Head of caudate nucleus (tissue), 42 donors: ENCODE data around the gene HMCES.
"Not testable (repeated sequence)": the region's sequence is repeated elsewhere in the genome, so short reads cannot be mapped to it uniquely, and the experiment has no call there.

Experiments used
- DNase-seq, 42 donors: peaks; one replicate each; pipeline versions ENCODE4 v3.0.0 to v3.0.0-alpha.2; 2020 to 2021; ENCODE audit warnings: mixed read lengths in 7 of 42
- intact Hi-C: fragments of 100-400 bp; cut with DNase I; formaldehyde crosslinking; loops from one replicate; pipeline ENCODE4 v1.15.0; 2022

HMCES gene

DNA sequence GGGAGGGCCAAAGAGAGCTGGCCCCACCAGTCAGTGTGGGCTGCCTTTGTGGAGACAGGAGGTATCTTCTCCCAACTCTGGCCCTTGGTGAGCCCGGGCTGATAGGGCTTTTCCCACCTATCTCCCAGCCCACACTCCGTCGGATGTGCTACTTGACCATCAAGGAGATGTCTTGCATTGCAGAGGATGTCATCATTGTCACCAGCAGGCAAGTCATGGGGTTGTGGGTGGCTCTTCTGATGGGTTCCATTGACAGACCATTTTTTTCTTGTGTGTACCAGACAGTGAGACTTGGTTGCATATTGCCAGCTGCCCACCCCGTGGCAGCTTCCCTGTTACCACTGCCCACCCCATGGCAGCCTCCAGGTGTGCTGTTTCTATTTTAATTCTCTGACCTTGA lies 25.9 kb upstream of the HMCES start:
- intact Hi-C loops: no loop called here
- DNase-seq: no peak

DNA sequence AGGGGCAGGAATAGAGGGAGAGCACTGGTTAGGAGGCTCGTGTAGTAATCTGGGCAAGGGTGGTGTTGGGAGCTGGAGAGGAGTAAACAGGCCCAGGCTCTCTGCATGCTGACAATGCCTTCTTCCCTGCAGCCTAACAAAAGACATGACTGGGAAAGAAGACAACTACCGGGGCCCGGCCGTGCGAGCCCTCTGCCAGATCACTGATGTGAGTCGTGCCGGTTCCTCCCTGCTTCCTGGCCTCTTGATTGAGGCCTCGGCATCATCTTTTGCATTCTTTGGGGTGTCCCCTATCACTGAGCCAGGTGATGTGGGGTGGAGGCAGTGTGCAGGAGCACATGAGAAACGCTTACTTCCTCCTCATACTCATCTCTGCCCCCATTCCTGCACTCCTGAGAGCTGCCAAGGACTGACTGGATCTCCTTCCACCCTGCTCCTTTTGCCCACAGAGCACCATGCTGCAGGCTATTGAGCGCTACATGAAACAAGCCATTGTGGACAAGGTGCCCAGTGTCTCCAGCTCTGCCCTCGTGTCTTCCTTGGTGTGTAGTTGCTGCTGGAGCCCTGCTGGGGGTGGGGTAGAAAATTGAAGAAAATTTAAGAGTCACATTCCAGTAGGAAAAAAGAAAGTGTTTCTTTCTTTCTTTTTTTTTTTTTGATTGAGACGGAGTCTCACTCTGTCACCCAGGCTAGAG lies 24.0 kb upstream of the HMCES start:
- DNase-seq: no peak
- intact Hi-C loops: no loop called here

DNA sequence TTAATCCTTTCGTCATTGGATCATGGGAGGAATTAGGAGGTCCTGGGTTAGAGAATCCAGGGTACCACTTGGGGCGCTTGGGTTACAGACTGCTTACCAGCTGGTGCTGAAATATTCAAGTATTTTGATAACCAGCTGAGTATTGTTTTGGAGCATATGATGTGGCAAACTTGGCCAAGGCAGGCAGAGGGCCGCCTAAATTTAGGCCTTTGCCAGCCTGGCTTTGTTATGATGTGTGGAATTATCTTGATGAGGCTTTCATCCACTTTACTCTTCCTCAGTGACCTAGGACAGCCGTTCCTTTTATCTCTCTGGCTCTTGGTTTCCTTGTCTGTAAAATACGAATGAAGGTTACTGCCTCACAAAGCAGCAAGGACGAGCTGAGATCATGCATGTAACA lies 22.4 kb upstream of the HMCES start:
- no peak for DNase-seq
- intact Hi-C loops: no loop called here

DNA sequence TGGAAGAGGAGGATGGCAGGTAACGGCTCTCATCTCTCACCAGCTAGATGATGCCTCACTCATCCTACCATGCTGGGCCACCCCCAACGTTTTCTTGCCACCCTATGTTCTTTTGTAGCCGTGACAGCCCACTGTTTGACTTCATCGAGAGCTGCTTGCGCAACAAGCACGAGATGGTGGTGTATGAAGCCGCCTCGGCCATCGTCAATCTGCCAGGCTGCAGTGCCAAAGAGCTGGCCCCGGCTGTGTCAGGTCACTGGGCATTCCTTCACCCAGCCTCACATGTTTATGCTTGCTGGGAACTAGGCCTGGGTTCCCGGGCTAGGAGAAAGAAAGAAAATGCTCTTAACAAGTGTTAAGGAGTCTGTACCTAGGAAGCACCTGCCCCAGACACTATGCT lies 21.1 kb upstream of the HMCES start:
- DNase-seq: no peak
- intact Hi-C loops: no loop called here

DNA sequence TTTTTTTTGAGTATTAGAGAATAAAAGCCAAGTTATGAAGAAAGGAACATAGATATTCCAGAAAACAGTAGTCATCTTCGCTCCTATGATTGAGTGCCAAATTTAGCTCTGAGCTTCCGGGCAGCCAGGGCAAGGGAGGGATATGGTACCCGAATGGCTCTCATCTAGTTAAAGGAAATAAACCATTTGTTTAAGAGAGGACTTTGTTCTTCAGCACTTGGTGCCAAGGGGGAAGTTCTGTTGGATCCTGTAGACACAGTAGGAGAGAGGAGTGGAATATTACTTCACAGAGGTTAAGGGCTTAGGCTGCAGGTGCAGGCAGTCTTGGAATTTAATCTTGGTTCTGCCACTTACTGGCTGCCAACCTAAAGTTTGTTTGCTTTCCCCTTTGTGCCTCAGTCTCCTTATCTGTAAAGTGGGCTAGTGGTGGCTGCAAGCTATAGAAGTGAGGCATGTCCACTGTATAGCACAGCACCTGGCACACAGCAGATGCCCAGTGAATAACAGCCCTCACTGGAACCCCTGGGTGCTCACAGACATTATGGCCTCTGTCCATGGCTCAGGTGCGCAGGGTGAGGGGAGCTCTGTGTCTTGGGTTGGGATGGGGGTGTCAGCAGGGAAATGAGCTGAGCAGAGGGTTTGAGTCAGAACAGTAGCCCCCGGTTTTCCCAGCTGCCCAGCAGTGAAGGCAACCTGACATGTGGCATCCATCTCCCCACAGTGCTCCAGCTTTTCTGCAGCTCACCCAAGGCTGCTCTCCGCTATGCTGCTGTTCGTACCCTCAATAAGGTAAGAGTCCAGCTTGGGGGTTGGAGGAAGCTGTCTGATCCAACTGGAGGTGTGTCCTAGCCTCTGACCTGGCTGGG lies 18.8 kb upstream of the HMCES start:
- intact Hi-C loops: no loop called here
- DNase-seq: no peak

DNA sequence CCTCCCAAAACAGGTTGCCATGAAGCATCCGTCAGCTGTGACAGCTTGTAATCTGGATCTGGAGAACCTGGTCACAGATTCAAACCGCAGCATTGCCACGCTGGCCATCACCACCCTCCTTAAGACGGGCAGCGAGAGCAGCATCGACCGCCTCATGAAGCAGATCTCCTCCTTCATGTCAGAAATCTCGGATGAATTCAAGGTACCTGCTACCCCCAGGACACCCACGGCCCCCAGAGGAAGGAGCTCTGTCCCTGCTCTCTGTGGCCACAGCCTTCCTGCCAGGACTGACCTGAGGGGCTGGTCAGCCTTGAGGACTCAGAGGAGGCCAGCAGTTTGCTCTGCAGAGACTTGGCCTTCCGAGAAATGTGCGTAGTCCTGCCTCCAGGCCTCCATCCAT lies 18.1 kb upstream of the HMCES start:
- intact Hi-C loops: no loop called here
- DNase-seq: peak in 1 of 42 donors; percentile 11

DNA sequence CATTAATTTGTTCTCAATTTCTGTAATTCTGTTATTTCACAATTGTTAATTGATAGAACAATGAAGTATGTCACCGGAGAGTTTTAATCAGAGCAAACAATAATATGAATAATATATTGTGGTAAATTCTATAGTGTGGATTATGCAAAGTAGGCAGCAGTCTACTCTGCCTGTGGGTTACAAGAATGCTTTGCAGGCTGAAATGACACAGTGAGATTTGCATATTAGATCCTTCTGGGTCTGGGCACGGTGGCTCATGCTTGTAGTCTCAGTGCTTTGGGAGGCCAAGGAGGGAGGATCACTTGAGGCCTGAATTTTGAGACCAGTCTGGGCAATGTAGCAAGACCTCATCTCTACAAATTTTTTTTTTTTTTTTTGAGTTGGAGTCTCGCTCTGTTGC lies 16.8 kb upstream of the HMCES start:
- DNase-seq: no peak
- intact Hi-C loops: no loop called here

DNA sequence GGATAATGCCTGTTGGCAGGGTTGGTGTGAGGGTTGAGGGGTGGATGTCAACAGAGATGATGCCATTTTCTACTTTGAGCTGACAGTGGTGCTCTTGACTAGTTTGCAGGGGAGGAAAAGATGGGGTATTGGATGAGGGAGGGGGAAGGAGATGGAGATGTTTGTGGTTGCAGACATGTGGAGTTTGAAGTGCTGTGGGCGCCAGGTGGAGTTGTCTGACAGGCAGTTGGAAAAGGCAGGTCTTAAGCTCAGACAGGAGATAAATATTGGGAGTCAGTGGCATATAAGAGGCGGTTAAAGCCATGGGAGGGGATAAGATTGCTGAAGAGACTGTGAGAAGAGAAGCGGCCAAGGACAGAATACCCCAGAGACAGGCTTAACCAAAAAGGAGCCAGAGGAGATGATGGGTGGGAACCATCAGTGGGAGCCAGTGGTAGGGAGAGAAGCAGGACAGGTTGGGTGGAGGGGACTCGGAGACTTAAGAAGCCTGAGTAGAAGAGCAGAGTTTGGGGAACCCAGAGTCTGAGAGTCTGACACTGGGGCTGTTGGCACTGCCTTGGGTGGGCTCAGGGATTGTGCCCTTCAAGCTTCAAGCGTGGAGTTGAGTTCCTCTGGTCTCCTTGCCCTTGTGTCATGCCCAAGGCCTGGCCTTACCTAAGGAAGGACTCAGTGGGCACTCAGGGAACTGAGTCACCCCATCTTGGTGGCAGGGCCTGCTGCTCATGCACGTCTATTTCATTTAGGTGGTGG lies 15.3 kb upstream of the HMCES start:
- intact Hi-C loops: no loop called here
- peak in 12 of 42 donors; percentile 16 to 70 (median 34) for DNase-seq

DNA sequence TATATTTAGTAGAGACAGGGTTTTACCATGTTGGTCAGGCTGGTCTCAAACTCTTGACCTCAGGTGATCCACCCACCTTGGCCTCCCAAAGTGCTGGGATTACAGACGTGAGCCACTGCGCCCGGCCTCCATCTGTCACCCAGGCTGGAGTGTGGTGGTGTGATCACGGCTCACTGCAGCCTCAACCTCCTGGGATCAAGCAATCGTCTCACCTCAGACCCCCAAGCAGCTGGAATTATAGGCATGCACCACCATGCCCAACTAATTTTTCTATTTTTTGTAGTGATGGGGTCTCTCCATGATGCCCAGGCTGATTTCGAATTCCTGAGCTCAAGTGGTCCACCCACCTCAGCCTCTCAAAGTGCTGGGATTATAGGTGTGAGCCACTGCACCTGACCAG lies 13.7 kb upstream of the HMCES start:
- DNase-seq, intact Hi-C loops: not testable (repeated sequence)

DNA sequence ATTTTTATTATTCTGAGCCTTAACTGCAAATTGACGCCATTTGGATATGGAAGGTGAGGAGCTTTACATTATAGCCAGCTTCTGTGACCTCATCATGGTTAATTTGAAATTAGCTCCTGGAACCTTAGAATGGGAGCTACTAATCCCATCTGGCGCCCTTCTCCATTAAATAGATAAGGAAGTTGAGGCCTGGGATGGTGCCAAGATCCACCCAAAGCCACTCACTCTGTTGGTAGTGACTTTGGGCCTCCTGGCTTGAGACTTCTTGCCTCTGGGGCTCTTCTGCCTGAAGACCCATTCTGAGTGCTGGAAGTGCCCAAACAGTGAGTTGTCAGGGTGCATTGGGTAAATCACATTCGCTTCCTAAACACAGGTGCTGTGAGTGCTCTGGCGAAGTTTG lies 12.0 kb upstream of the HMCES start:
- intact Hi-C loops: no loop called here
- DNase-seq: no peak

DNA sequence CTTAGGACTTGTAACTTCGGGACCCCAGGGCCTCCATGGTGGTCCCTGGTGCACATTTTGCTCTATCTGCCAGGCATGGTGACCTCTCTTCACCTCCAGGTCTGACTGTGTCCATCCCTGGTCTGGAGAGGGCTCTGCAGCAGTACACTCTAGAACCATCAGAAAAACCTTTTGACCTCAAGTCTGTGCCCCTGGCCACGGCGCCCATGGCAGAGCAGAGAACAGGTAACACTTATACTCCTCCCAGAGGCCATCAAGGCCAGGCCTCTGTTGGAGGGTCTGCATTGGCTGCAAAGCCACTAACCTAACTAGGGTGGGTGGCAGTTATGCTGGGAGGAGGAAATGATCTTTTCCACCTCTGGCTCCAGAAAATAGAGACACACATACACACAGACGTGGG lies 10.3 kb upstream of the HMCES start:
- intact Hi-C loops: no loop called here
- peak in 1 of 42 donors; percentile 4 for DNase-seq

DNA sequence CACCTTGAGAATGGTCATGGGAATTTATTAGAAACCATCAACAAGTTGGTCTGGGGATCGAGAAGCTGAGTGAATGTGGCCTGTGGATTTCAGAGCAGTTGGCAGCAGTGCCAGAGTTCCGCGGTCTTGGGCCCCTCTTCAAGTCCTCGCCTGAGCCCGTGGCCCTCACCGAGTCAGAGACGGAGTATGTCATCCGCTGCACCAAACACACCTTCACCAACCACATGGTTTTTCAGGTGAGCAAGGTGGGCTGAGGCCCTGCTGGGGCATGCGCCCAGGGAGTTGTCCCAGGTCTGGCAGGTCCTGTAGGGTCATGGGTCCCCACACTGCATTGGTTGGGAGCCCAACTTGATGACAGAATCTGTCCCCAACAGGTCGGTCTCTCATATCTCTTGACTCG lies 7.0 kb upstream of the HMCES start:
- intact Hi-C loops: no loop called here
- peak in 1 of 42 donors; percentile 30 for DNase-seq

DNA sequence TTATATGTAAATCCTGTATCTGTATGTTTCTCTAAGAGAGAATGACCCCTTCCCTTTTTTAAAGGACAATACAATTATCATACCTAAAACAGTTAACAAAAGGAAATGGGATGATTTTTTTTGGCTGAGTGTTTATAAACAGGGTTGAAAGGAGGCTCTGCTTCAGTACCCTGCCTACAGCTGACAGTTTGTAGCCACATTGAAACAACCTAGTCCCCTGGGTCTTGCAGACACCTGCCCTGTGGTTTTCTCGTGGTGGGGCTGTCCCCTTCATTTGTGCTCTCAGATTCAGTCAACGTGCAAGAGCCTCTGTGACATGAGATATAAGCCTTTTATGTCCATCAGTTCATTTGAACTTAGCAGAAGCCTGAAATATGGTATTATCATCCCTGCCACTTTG lies 2.3 kb upstream of the HMCES start:
- intact Hi-C loops: loop anchor here (5.0 kb wide), 1 partner anchor 41 kb away; a partner anchor contains a TSS
- DNase-seq: peak in 1 of 42 donors; percentile 19

DNA sequence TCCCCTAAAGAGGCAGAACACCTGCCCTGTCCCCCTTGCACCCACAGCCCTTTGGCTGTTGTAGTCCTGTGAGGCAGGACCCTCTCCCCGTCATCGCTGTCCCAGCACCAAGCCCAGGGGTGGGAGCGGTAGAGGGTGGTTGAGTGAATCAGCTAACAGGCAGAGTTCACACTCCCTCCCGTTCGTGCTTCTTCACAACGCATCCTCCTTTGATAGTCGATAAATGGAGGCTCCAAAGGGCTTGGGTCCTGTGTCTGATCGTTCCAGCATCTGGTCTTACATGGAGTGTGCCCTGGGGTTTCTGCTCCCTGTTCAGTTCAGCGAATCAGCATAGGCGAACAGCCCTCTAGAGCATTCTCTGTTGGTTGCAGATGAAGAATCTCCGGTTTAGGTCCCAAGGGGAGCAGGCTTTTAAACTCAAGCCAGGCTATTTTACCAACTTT lies 820 bp upstream of the HMCES start:
- intact Hi-C loops: loop anchor here (5.0 kb wide), 1 partner anchor 39 kb away; a partner anchor contains a TSS
- peak in 7 of 42 donors; percentile 2 to 41 (median 8) for DNase-seq

DNA sequence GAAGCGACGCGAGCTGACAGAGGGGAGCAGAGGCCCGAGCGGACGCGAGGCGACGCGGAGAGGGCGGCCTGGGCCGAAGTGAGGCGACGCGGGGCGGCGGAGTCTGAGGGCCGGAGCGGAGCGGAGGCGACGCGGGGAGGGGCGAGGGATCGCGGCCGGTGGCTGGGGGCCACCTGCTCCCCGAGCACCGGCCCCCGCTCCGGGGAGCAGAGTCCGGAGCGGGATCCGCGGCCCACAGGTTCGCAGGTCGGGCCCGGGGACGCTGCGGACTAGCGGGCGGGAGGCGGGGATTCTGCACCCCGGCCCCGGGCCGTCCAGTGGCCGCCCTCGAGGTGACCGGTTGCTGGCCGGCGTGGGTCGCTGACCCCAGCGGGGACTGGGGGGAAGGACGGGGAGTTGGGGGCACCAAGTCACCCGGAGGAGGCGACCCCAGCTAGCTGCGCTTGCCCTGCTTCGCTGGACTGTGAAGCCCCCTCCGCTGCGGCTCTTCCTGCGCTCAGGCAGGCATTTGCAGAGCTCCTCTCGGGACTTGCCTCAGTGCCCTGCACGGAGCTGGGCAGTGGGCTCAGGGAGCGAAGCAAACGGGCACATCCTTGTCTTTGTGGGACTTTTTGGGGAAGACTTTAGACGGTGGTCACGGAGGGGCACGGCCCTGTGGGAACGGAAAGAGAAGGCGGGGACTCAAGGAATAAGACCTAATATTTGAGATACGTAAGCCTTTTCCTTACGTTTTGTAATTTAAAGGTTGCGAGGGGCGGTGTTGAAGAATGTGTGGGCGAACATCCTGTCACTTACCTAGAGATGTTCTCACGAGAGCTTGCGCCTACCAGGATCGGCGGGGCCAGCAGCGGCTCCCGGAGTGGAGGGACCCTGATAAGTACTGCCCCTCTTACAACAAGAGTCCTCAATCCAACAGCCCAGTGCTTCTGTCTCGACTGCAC lies 566 bp downstream of the HMCES start:
- intact Hi-C loops: loop anchor here (5.0 kb wide), 1 partner anchor 38 kb away; a partner anchor contains a TSS
- peak in 37 of 42 donors; percentile 9 to 64 (median 34) for DNase-seq

DNA sequence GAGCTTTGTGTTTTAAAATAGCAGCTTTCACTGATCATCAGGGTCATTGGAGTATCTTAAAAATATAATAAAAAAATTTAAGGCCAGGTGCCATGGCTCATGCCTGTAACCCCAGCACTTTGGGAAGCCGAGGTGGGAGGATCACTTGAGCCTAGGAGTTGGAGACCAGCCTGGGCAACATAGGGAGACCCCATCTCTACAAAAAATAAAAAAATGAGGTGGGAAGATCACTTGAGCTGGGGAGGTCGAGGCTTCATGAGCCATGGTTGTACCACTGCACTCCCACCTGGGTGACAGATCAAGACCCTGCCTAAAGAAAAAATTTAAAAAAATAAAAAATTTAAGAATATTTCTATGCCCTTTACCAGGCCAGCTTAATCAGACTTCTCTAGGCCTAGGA lies 1.5 kb downstream of the HMCES start:
- no peak for DNase-seq
- intact Hi-C loops: no loop called here

DNA sequence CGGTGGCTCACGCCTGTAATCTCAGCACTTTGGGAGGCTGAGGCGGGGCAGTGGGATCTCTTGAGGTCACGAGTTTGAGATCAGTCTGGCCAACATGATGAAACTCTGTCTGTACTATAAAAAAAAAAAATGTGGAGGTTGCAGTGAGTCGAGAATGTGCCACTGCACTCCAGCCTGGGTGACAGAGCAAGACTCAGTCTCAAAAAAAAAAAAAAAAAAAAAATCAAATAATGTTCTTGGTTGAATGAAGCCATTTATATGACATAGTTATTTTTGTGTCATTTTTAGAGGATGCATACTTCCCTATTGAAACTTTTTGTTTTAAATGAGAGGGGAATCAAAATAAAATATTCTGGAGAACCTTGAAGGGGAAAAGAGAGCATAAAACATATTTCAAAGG lies 3.1 kb downstream of the HMCES start:
- intact Hi-C loops: no loop called here
- DNase-seq: no peak

DNA sequence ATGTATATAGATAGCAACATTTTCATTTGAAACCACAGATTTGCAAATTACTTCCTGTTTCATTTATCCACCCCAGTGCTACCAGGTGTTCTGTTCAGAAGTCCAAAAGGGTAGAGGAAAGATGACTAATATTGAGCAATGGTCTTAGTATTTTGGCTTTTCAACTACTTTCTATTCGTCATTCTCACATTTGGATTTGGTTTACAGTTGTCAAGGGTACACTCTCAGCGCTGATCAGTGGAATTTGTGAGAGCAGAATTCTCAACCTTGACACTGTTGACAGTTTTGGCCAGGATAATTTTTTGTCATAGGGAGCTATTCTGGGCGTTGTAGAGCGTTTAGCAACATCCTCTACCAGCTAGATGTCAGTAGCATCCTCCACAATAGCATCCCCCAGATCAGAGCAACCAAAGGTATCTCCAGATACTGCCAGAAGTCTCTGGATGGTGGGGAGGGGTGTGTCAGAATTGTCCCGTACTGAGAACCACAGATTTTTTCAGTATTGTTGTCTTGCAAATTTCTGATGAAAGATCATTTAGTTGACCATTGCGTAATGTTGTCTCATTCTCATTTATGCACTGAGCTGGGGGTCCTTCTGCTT lies 4.2 kb downstream of the HMCES start:
- intact Hi-C loops: no loop called here
- DNase-seq: no peak
